NT2/D1 (cell line): ENCODE measurements around the gene FYTTD1.

Source experiments
- DNase-seq: peaks from one replicate; pipeline ENCODE4 v3.0.0-alpha.2; 2011; ENCODE audit warnings: low read depth, low spot score
- H3K27me3 ChIP-seq: 2 replicates; pipeline ENCODE4 v1.6.0; 2011; ENCODE audit warnings: mild to moderate bottlenecking; ENCODE audit not compliant: insufficient read length, insufficient read depth
- H3K36me3 ChIP-seq: 2 replicates; pipeline ENCODE4 v1.6.1; 2011; ENCODE audit warnings: mild to moderate bottlenecking, low read length, mixed read lengths; ENCODE audit not compliant: insufficient read depth, insufficient read length
- H3K4me1 ChIP-seq: 2 replicates; pipeline ENCODE4 v1.5.1; 2011; ENCODE audit not compliant: insufficient read depth, insufficient read length
- H3K4me3 ChIP-seq: 2 replicates; pipeline ENCODE4 v1.5.1; 2011; ENCODE audit warnings: low read depth; ENCODE audit not compliant: insufficient read length
- H3K9ac ChIP-seq: 2 replicates; pipeline ENCODE4 v1.6.0; 2011; ENCODE audit warnings: low read depth; ENCODE audit not compliant: insufficient read length
- H3K9me3 ChIP-seq: 2 replicates; pipeline ENCODE4 v1.5.1; 2011; ENCODE audit warnings: mild to moderate bottlenecking, low read length; ENCODE audit not compliant: insufficient read depth
- SUZ12 ChIP-seq: IDR thresholded peaks from 2 replicates; pipeline ENCODE4 v1.6.1; 2011; ENCODE audit not compliant: insufficient read length, insufficient read depth; ENCODE audit errors: extremely low read depth
- YY1 ChIP-seq: IDR thresholded peaks from 2 replicates; pipeline ENCODE4 v1.6.1; 2011; ENCODE audit not compliant: insufficient read length, insufficient read depth
- ZNF274 ChIP-seq: IDR thresholded peaks from 2 replicates; pipeline ENCODE4 v1.6.1; 2011; ENCODE audit warnings: mild to moderate bottlenecking, low read depth, low read length

The FYTTD1 gene

DNA sequence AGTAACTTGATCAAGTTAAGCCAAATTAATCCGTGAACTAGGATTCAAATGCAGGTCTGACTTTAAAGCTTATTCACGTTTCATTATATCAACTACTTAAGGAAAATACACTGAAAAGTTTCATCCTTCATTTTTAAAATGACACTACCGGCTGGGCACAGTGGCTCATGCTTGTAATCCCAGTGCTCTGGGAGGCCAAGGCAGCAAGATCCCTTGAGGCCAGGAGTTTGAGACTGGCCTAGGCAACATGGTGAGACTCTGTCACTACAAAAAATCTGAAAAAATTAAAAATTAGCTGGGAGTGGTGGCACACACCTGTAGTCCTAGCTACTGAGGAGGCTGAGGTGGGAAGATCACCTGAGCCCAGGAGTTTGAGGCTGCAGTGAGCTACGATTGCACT lies 16.6 kb upstream of the FYTTD1 start:
- Histone ChIP-seq H3K9ac (no peak overlapping the region), H3K36me3 (no peaks in the 10 kb centered on the region), H3K27me3 (peaks cover 7% of the 10 kb centered on the region), H3K4me1 (peaks cover 3% of the 10 kb centered on the region), H3K4me3 (no peak overlapping the region), H3K9me3 (no peaks in the 10 kb centered on the region; the same call in 1 of the 2 replicates)
- no peak for DNase-seq
- TF ChIP-seq YY1, result no peak
- TF ChIP-seq ZNF274, result no peak
- no peak for TF ChIP-seq SUZ12

DNA sequence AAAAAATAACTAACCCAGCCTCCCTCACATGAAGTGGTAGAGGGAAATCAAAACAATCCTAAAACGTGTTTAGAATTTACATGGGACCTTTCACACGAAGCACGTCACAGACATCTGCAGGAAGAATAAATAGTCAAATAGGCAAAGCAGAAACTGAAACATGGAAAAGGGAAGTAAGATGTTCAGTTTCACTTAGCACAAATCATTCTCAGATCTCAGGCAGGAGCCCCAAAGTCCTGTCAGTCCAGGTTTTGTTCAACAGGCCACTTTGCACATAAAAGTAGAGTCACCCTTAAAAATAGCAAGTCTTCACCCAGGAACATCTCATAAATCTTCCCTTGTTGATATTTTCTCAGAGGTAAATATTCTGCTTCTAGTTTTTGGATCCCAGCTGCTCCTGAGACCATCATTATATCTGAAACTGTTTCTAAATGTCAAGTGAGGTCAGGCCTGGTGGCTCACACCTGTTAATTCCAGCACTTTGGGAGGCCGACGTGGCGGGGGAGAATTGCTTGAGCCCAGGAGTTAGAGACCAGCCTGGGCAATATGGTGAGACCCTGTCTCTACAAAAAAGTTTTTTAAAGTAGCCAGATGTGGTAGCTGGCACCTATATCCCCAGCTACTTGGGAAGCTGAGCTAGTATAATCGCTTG lies 14.9 kb upstream of the FYTTD1 start:
- peaks cover 7% of the 10 kb centered on the region for H3K27me3 ChIP-seq
- DNase-seq, result no peak
- no peak overlapping the region for H3K9ac ChIP-seq
- peaks cover 6% of the 10 kb centered on the region for H3K4me1 ChIP-seq
- no peaks in the 10 kb centered on the region; the same call in 1 of the 2 replicates for H3K9me3 ChIP-seq
- H3K36me3 ChIP-seq, result no peaks in the 10 kb centered on the region
- no peak overlapping the region for H3K4me3 ChIP-seq
- TF ChIP-seq YY1 (no peak), ZNF274 (no peak)

DNA sequence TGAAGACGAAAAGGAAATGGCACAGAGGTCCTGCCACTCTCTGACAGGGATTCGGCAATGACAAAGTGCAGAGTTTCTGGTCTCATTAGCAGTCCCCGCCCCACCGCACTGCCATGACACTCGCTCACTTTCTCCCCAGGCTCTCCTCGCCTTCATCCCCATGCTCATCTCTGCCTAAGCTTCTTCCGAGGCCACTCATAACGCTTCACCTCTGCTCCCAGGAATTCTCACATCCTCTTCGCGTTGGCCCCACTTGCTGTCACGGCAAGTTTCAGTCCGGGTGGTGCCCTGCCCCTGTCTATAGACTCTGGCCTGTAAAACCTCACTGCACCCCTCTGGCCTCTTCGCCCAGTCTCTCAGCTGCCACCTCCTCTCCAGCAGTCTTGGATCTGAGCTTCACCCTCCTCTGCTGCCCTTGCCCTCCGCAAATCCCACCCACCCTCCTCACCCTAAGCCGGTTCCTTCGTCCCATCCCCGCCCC lies 13.6 kb upstream of the FYTTD1 start:
- no peak for DNase-seq
- Histone ChIP-seq H3K9me3 (no peaks in the 10 kb centered on the region; the same call in 1 of the 2 replicates), H3K36me3 (no peaks in the 10 kb centered on the region), H3K4me1 (peaks cover 6% of the 10 kb centered on the region), H3K4me3 (peak overlapping the region; percentile 84), H3K9ac (peak overlapping the region; percentile 86), H3K27me3 (peaks cover 7% of the 10 kb centered on the region)
- TF ChIP-seq YY1 (no peak), ZNF274 (no peak), SUZ12 (no peak)

DNA sequence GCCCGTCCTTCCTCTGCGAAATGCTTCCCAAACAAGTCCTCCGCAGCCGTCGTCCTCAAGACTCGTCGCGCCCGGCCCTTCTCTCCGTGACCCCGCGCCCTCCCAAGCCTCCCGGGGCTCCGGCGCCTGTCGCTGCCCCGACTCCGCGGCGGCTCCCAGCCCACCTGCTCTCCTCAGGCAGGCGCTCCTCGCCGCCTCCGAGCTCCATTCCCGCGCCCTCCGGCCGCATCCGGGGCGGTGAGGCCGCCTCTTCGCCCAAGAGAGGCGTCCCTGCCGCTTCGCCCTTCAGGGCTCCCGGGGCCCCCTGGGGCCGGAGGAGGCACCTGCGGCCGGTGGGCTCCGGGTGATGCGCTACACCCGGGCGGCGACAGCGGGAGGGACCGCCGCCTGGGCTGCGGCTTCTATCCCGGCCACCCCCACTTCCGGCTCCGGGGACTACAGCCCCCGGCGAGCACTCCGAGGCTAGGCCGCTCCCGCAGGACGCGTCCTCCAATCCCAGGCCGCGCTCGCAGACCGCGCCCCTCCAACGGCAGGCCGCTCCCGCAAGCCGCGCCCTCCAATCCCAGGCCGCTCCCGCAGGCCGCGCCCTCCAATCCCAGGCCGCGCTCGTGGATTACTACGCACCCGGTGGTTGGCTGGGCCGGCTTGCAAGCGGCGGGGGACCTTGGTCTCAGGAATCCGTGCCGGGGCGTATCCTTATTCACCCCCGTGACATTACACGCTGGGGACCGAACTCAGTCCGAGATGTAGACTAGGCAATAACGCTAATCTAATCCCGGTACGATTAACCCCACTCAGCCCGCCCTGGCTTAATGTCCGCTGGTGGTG lies 13.0 kb upstream of the FYTTD1 start, which contains the start of gene RUBCN:
Gene RUBCN (minus strand): TSS at position 414 of the 828 bp plus-strand sequence. CDS start 185 bp downstream, at position 229.
- H3K9ac ChIP-seq, result peak within 1 kb of the TSS; percentile 86
- no peak for TF ChIP-seq ZNF274
- peaks cover 7% of the 10 kb centered on the region for H3K27me3 ChIP-seq
- no peaks in the 10 kb centered on the region; the same call in 1 of the 2 replicates for H3K9me3 ChIP-seq
- peak; percentile 95 for DNase-seq
- H3K4me1 ChIP-seq, result peaks cover 6% of the 10 kb centered on the region
- H3K4me3 ChIP-seq, result peak within 1 kb of the TSS; percentile 84
- no peaks in the 10 kb centered on the region for H3K36me3 ChIP-seq

DNA sequence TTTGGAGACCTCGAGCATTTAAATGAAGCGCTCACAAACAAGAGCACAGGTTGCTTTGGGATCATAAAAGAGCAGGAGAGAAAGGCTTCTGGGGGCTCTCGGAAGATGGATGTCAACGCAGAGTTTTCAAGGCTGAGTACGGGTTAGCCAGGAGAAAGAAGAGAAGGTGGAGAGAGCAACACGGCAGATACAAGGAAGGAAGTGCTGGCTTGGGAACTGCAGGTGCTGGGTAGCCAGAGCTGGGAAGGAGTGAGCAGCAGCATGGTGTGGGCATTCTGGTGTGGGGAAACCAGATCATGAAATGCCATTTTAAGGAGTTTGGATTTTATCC lies 12.4 kb upstream of the FYTTD1 start:
- peaks cover 6% of the 10 kb centered on the region for H3K4me1 ChIP-seq
- peak overlapping the region; percentile 77 for H3K9ac ChIP-seq
- H3K36me3 ChIP-seq, result no peaks in the 10 kb centered on the region
- peak overlapping the region; percentile 67 for H3K4me3 ChIP-seq
- no peak for DNase-seq
- TF ChIP-seq ZNF274, result no peak
- TF ChIP-seq YY1, result no peak
- no peak for TF ChIP-seq SUZ12
- peaks cover 7% of the 10 kb centered on the region for H3K27me3 ChIP-seq
- H3K9me3 ChIP-seq, result no peaks in the 10 kb centered on the region

DNA sequence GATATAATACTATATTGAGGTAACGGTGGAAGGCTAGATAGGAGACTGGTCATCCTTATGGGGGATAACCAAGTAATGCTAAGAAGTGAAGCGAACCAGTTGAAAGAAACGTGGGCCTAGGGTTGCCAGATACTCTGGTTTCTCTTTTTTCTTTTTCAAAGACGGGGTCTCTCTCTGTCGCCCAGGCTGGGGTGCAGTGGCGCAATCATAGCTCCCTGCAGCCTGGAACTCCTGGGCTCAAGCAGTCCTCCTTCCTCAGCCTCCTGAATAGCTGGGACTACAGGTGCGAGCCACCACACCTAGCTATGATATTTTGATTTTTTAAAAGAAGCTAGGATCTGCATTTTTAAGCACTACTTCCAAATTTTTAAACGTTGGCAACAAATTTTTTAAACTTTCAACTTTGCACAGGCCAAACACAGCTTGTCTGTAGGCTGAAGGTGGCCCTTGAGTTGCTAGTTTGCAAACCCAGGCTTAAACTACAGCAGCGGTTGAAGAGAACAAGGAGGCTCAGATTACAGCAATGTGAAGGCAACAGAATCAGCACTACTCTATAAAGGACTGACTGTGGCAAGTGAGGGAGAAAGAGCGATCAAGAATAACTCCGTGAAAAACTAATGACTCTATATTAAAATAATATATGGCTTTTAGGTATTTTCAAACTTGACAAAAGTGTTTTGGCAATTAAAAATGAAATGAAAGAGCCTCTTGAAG lies 11.8 kb upstream of the FYTTD1 start:
- H3K4me3 ChIP-seq, result peak overlapping the region; percentile 67
- H3K27me3 ChIP-seq, result peaks cover 7% of the 10 kb centered on the region
- no peak for TF ChIP-seq ZNF274
- TF ChIP-seq SUZ12, result no peak
- TF ChIP-seq YY1, result no peak
- no peak for DNase-seq
- H3K36me3 ChIP-seq, result no peaks in the 10 kb centered on the region
- peak overlapping the region; percentile 77 for H3K9ac ChIP-seq
- H3K4me1 ChIP-seq, result peaks cover 6% of the 10 kb centered on the region
- H3K9me3 ChIP-seq, result no peaks in the 10 kb centered on the region

DNA sequence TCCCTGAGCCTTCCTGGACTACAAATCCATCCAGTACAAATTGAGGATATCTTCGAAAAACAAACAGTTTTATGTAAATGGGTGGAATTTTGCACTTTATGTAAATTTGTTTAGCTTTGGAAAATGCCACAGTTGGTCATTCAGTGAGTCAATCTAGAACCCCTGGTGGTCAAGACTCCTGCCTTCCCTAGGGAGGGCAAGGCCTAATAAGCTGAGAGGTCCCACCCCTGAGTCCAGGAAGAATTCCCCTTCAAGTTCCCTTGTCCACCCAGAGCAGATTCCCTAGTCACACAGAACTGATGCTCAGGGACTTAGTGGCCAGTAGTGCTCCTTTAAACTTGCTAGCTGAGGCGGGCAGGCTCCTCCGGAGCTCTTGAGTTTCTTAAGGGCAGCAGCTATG lies 6.9 kb upstream of the FYTTD1 start:
- H3K9me3 ChIP-seq, result no peaks in the 10 kb centered on the region
- TF ChIP-seq ZNF274, result no peak
- no peak for TF ChIP-seq SUZ12
- no peak for TF ChIP-seq YY1
- DNase-seq, result no peak
- H3K27me3 ChIP-seq, result no peaks in the 10 kb centered on the region
- no peak overlapping the region for H3K9ac ChIP-seq
- H3K36me3 ChIP-seq, result no peaks in the 10 kb centered on the region
- H3K4me1 ChIP-seq, result peaks cover 2% of the 10 kb centered on the region
- no peak overlapping the region for H3K4me3 ChIP-seq
